Natural killer cell treated with Interleukin-12 subunit alpha and Interleukin-12 subunit beta and Interleukin-15 and Interleukin-18, amount 100 ng/mL, for 72 hours (primary cell): ENCODE measurements around the gene MT1F. TPM values are rescaled to one million over a fixed set of nuclear protein-coding genes. Genes with fewer than 3 reads are reported as not detected.
A peak's percentile ranks its signal among the peaks of the same experiment; 100 is the strongest.
"Not testable (repeated sequence)": the region's sequence is repeated elsewhere in the genome, so short reads cannot be mapped to it uniquely, and the experiment has no call there.

ENCODE experiments used
- ATAC-seq, 2 donors: fragments of 150-1000 bp; cut with Tn5 transposase in 1 of 2; sonication (Bioruptor Pico), chemical (Tn5 transposase) in 1 of 2; 2 replicates each; pipeline ENCODE4 v1.10.0; 2021
- DNase-seq: peaks from one replicate; pipeline ENCODE4 v3.0.0; 2022; ENCODE audit warnings: low spot score
- H3K27ac Mint-ChIP-seq, 2 donors: 1 replicate in 1 of 2; 2 replicates in 1 of 2; pipeline ENCODE4 v1.8.0; 2022; ENCODE audit warnings: mixed read lengths in 2 of 2, mild to moderate bottlenecking in 1 of 2, moderate library complexity in 1 of 2
- H3K27me3 Mint-ChIP-seq, 2 donors: 1 replicate in 1 of 2; 2 replicates in 1 of 2; pipeline ENCODE4 v1.8.0; 2022; ENCODE audit warnings: mixed read lengths in 2 of 2
- H3K36me3 Mint-ChIP-seq: one replicate; pipeline ENCODE4 v1.8.0; 2022; ENCODE audit warnings: mixed read lengths
- H3K4me1 Mint-ChIP-seq, 2 donors: 1 replicate in 1 of 2; 2 replicates in 1 of 2; pipeline ENCODE4 v1.8.0; 2022; ENCODE audit warnings: low read depth in 2 of 2, mixed read lengths in 2 of 2, mild to moderate bottlenecking in 1 of 2
- H3K4me3 Mint-ChIP-seq: one replicate; pipeline ENCODE4 v1.8.0; 2022; ENCODE audit warnings: mixed read lengths
- H3K9me3 Mint-ChIP-seq: 2 replicates; pipeline ENCODE4 v1.8.0; 2022; ENCODE audit warnings: mixed read lengths
- total RNA-seq, 2 donors: library from RNA; stranded (reverse); gene quantifications; one replicate each; pipeline ENCODE4 v1.2.3, GENCODE V29; 2022

The MT1F gene
- total RNA-seq, 2 donors from 2014 or later: 11.1 to 19.9 TPM

DNA sequence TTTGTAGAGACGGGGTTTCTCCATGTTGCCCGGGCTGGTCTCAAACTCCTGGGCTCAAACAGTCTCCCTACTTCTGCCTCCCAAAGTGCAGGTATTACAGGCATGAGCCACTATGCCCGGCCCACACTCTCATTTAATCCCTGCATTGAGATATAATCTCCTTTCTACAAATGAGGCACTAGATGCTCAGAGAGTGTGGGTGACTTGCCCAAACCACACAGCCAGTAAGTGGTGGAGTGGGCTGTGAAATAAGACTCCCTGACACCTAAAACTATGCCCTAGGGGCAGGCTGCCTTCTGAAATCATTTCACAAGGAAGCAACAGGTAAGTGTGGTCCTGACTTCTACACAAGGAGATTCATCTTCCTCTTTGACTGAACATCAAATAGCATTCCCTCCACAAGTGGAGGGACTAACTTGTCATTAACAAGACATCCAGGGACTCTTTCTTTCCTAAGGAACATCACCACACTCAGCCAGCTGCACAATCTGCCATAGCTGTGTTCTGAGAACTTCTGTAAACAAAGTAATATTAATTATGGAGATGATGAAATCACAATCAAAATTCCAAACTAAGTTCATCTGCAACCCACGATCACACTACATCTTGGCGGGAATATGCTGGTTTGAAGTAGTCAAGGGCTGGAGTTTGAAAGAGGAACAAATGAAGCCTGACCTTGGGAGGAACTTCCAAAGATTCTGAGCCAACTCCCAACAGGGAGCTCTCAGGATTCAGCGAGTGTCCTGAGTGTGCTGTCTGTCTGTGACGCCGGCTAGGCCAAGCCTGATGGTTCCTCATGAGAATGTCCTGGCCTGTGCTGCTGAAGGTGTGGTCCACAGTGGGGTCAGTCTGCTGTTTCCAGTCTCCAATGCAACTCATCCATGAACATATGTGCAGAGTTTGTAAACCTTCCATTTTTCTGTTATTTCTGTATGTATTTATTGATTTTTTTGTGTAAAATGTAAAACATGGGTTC is 7.8 kb downstream of the MT1F start:
- ATAC-seq, H3K4me3 Mint-ChIP-seq, H3K36me3 Mint-ChIP-seq, DNase-seq, H3K27ac Mint-ChIP-seq, H3K9me3 Mint-ChIP-seq: not testable (repeated sequence)
- peaks cover 43 to 60% of the 10 kb centered on the region in 2 donors for H3K27me3 Mint-ChIP-seq
- peaks cover 12 to 26% of the 10 kb centered on the region in 2 donors for H3K4me1 Mint-ChIP-seq

DNA sequence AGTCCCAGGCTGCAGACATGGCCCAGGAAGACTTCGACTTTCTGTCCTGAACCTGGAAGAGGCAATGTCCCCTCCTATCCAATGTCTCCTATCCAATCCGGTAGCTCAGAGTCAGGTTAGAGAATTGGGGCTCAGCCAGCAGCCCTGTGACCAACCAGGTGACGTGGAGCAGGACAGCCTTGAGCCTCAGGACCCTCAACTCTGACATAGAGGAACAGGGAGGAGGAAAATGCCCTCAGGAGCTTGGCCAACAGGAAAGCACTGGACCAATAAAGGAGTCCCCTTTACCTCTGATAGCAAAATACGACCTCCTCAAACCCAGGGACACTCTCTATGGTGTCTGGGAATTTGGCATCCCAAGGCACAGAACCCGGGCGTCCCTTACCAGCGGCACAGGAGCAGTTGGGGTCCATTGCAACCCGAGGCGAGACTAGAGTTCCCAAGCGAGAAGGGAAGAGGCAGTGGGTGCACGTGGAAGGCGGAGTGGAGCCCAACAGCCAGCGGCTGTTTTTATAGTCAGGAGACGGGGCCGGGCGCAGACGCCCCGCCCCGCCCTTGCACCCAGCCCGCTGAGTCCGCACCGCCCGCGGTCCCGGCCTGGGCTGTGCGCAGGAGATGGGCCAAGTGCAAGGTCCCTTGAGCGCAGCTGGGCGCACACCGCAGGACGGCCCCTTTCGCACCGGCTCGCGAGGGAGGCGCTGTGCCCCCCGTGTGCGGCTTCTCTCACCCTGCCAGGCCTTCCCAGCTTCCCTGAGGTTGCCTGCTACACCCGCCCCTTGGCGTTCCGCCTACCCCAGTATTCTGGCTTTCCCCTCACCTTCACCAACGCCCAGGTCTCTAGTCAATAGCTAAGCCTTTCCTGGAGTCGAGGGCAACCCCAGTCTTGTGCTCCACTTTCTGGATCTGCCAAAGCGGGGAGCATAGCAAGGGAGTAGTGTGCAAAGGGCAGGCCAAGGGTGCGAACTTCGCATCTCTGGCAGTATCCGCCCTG is 10.1 kb downstream of the MT1F start, which contains the start of gene MT1G:
TSS of gene MT1G (minus strand) at position 485 of the 991 bp plus-strand sequence. CDS start at position 413, 72 bp downstream.
- H3K27ac Mint-ChIP-seq: no peak within 1 kb of the TSS
- ATAC-seq (peak; percentile 77 to 89), DNase-seq (no peak)
- no peaks in the 10 kb centered on the region for H3K9me3 Mint-ChIP-seq
- peak within 1 kb of the TSS; percentile 15 for H3K4me3 Mint-ChIP-seq
- no peaks in the 10 kb centered on the region for H3K36me3 Mint-ChIP-seq
- H3K27me3 Mint-ChIP-seq: peaks cover 46 to 60% of the 10 kb centered on the region in 2 donors
- H3K4me1 Mint-ChIP-seq: peaks cover 12 to 20% of the 10 kb centered on the region in 2 donors

DNA sequence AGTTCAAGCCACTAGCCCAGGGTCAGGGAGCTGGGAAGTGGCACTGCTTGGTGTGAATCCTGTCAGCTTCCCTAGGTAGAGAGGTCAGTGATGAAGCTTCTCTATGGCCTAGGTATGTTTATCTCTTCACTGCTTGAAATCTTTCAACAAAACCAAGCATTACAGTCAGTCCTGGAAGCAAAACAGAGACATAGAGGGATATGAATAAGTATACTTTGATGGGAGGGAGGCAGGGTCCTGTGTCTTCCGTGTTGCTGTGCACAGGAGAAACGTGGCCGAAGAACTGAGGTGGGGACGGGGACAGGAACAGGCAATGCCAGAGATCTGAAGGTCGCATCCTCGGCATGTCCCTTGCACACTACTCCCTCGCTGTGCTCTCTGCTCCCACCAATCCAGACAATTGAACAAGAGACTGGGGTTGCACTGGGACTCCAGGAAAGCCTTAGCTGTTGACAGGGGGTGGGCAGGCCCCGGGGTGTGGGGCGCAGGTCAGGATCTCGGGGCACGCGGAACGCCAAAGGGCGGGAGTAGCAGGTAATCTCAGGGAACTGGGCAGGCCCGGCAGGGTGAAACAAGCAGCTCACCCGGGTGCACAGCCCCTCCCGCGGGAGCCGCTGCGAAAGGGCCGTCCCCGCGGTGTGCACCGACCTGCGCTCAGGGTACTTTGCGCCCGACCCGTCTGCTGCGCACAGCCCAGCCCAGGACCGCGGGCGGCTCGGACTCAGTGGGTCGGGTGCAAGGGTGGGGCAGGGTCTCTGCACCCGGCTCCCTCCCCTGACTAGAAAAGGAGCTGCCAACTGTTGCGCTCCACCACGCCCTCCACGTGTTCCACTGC is 11.5 kb downstream of the MT1F start, which contains the start of gene MT1H:
TSS of gene MT1H (plus strand) at position 810 of the 835 bp plus-strand sequence. CDS start 71 bp downstream, outside the sequence.
- Mint-ChIP-seq H3K27ac (no peak within 1 kb of the TSS), H3K9me3 (no peaks in the 10 kb centered on the region), H3K27me3 (peaks cover 45 to 59% of the 10 kb centered on the region in 2 donors), H3K4me1 (peaks cover 6 to 19% of the 10 kb centered on the region in 2 donors), H3K36me3 (no peaks in the 10 kb centered on the region), H3K4me3 (peak within 1 kb of the TSS; percentile 15)
- peak in 1 of 2 donors; percentile 30 for ATAC-seq
- DNase-seq: no peak

DNA sequence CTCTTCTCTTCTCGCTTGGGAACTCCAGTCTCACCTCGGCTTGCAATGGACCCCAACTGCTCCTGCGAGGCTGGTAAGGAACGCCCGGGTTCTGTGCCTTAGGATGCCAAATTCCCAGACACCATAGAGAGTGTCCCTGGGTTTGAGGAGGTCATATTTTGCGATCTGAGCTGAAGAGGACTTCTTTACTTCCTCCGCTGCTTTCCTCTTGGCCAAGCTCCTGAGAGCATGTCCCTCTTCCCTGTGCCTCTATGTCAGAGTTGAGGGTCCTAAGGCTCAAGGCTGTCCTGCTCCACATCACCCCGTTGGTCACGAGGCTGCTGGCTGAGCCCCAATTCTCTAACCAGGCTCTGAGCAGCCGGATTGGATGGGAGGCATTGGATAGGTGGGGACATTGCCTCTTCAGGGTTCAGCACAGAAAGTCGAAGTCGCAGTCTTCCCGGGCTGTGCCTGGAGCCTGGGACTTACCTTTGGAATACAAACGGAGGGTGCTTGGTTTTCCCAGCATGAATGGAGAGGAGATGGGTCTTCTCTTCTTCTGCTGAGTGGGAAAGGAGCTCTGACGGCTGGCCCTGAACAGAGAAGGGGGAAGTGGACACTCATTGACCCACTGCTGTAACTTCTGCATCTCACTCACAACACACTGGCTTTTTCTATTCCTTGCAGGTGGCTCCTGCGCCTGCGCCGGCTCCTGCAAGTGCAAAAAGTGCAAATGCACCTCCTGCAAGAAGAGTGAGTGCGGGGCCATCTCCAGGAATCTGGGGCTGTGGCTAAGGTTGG is 12.3 kb downstream of the MT1F start:
- Mint-ChIP-seq H3K9me3 (no peaks in the 10 kb centered on the region), H3K36me3 (no peaks in the 10 kb centered on the region), H3K27me3 (peaks cover 45 to 56% of the 10 kb centered on the region in 2 donors), H3K4me3 (no peak overlapping the region), H3K27ac (no peak overlapping the region), H3K4me1 (peaks cover 8 to 22% of the 10 kb centered on the region in 2 donors)
- ATAC-seq: no peak
- no peak for DNase-seq

DNA sequence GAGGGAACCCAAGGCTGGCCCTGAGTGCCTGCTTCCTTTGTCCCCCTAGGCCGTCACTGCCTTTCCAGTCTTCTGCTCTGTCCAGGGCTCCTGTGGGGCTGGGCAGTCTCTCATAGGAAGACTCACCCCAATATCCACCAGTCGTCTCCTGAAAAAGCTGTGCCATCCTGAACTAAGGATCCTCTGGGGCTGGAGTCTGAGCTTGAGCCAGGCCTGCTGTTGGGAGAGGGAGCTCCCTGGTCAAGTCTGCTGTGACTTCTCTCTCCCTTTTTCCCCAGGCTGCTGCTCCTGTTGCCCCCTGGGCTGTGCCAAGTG is 12.8 kb downstream of the MT1F start:
- no peak for DNase-seq
- Mint-ChIP-seq H3K9me3 (no peaks in the 10 kb centered on the region), H3K36me3 (no peaks in the 10 kb centered on the region), H3K4me3 (no peak overlapping the region), H3K27ac (no peak overlapping the region), H3K27me3 (peaks cover 45 to 61% of the 10 kb centered on the region in 2 donors), H3K4me1 (peaks cover 14 to 28% of the 10 kb centered on the region in 2 donors)
- no peak for ATAC-seq

DNA sequence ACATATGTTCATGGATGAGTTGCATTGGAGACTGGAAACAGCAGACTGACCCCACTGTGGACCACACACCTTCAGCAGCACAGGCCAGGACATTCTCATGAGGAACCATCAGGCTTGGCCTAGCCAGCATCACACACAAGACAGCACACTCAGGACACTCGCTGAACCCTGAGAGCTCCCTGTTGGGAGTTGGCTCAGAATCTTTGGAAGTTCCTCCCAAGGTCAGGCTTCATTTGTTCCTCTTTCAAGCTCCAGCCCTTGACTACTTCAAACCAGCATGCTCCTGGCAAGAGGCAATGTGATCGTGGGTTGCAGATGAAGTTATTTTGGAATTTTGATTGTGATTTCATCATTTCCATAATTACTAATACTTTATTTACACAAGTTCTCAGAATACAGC is 13.9 kb downstream of the MT1F start:
- not testable (repeated sequence) for ATAC-seq, H3K9me3 Mint-ChIP-seq, DNase-seq, H3K27ac Mint-ChIP-seq, H3K36me3 Mint-ChIP-seq, H3K4me3 Mint-ChIP-seq
- Mint-ChIP-seq H3K27me3 (peaks cover 44 to 63% of the 10 kb centered on the region in 2 donors), H3K4me1 (peaks cover 23 to 31% of the 10 kb centered on the region in 2 donors)

DNA sequence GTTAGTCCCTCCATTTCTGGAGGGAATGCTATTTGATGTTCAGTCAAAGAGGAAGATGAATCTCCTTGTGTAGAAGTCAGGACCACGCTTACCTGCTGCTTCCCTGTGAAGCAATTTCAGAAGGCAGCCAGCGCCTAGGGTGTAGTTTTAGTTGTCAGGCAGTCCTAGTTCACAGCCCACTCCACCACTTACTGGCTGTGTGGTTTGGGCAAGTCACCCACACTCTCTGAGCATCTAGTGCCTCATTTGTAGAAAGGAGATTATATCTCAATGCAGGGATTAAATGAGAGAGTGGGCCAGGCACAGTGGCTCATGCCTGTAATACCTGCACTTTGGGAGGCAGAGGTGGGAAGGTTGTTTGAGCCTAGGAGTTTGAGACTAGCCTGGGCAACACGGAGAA is 14.4 kb downstream of the MT1F start:
- H3K27ac Mint-ChIP-seq, H3K9me3 Mint-ChIP-seq, H3K36me3 Mint-ChIP-seq, H3K4me3 Mint-ChIP-seq, DNase-seq, ATAC-seq: not testable (repeated sequence)
- Mint-ChIP-seq H3K27me3 (peaks cover 44 to 63% of the 10 kb centered on the region in 2 donors), H3K4me1 (peaks cover 23 to 31% of the 10 kb centered on the region in 2 donors)

DNA sequence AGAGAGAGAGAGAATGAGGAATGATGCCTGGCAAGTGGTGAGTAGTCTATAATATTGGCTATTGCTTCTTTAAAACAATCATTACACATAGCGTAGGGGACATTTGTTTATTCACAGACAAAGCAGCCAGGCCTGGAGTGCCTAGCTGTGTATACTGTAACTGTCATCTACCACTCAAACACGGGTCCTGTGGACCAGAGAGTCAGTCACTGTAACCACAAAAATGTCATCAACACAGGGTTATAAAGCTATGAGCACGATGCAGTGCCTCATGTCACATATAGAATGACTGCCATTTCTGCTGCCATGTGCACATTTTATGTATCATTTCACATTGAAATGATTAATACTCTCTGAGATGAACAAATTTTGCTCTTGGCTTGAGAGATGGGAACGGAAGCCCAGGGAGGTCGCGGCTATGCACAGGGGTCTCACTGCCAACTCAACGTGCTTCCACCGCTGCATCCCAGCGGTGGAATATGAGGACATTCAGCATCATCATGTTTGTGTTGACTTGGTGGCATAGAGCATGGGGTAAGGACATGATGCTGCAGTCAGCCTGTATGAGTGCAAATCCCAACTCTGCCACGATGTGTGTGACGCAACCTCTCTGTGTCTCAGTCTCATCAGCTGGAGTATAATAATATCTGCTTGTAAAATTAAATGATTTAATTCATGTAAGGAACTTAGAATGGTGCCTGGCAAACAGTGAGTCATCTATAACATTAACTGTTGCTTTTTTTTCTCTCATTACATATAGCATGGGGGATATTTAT is 15.2 kb downstream of the MT1F start:
- H3K4me1 Mint-ChIP-seq: peaks cover 23 to 28% of the 10 kb centered on the region in 2 donors
- peaks cover 40 to 55% of the 10 kb centered on the region in 2 donors for H3K27me3 Mint-ChIP-seq
- ATAC-seq: no peak
- no peak overlapping the region for H3K27ac Mint-ChIP-seq
- H3K4me3 Mint-ChIP-seq: no peak overlapping the region
- no peaks in the 10 kb centered on the region for H3K9me3 Mint-ChIP-seq
- no peaks in the 10 kb centered on the region for H3K36me3 Mint-ChIP-seq
- DNase-seq: no peak

DNA sequence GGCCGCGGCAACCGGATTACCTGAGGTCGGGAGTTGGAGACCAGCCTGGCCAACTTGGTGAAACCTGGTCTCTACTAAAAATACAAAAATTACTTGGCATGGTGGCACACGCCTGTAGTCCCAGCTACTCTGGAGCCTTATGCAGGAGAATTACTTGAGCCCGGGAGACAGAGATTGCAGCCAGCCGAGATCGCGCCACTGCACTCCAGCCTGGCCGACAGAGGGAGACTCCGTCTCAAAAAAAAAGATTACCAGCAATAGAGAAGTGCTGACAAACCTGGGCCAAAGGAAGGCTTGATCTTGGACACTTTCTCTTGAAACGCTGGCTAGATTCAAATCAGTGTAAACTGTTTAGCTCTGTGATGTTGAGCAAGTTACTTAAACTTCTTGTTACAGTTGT is 16.2 kb downstream of the MT1F start:
- no peak overlapping the region for H3K4me3 Mint-ChIP-seq
- peaks cover 32 to 46% of the 10 kb centered on the region in 2 donors for H3K27me3 Mint-ChIP-seq
- DNase-seq (no peak), ATAC-seq (no peak)
- H3K27ac Mint-ChIP-seq: peak overlapping the region in 1 of 2 donors; percentile 25
- H3K9me3 Mint-ChIP-seq: no peaks in the 10 kb centered on the region
- peaks cover 17 to 20% of the 10 kb centered on the region in 2 donors for H3K4me1 Mint-ChIP-seq
- H3K36me3 Mint-ChIP-seq: no peaks in the 10 kb centered on the region

DNA sequence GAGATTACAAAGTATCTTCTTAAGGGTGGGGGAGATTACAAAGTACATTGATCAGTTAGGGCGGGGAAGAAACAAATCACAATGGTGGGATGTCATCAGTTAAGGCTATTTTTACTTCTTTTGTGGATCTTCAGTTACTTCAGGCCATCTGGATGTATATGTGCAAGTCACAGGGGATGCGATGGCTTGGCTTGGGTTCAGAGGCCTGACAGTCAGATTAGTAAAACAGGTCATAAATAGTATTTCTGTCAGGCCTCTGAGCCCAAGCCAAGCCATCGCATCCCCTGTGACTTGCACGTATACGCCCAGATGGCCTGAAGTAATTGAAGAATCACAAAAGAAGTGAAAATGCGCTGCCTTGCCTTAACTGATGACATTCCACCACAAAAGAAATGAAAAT is 16.8 kb downstream of the MT1F start:
- Mint-ChIP-seq H3K27me3 (peaks cover 27 to 42% of the 10 kb centered on the region in 2 donors), H3K4me1 (peaks cover 18 to 19% of the 10 kb centered on the region in 2 donors)
- H3K27ac Mint-ChIP-seq, H3K36me3 Mint-ChIP-seq, DNase-seq, H3K9me3 Mint-ChIP-seq, ATAC-seq, H3K4me3 Mint-ChIP-seq: not testable (repeated sequence)

DNA sequence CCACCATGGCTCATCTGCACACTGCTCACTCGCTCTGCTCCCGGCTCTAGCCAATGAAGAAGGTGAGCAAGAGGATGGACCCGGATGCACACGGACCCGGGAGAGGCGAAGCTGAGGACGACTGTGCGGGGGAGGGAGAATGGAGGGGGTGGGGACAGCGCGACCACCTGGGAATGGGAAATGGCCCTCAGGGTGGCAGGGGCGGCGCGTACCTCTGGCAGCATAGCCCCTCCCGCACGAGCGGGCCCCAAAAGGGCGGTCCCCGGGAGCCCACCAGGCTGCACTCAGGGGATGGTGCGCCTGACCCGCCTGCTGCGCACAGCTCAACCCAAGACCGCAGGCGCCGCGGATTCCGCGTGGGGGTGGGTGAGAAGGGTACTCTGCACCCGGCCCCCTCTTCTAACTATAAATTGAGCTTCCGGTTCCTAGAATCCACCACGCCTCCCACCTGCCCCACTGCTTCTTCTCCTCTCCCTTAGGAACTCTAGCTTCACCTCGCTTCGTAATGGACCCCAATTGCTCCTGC is 18.0 kb downstream of the MT1F start:
- Mint-ChIP-seq H3K9me3 (no peaks in the 10 kb centered on the region), H3K4me1 (peaks cover 20 to 22% of the 10 kb centered on the region in 2 donors), H3K4me3 (peak overlapping the region; percentile 53), H3K27me3 (peaks cover 22 to 39% of the 10 kb centered on the region in 2 donors), H3K36me3 (no peaks in the 10 kb centered on the region), H3K27ac (peak overlapping the region; percentile 47 to 65)
- DNase-seq: peak; percentile 77
- peak; percentile 76 to 83 for ATAC-seq
